ENCODE measurements around the gene CHSY3.

CHSY3 gene

DNA sequence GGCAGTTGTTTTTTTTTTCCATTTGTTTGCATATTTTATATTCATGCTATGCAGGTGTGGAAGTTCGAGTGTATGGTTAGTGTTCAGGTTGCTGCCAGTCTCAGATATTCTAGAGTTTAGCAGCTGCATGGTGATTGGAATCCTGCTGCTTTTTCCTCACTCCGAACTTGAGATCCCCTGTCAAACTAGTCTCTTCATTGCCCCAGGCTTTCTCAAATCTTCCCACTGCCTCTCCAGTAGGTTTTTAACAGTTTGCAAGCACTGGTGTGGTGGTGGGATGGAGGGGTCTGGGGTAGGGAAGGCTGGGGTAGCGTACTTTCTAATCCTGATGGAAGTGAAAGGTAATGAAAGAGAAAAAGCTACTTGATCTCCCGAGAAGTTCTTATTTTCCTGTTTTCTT is 112.9 kb downstream of the CHSY3 start:
- no peaks in the 10 kb centered on the region for H3K4me1 ChIP-seq (ENCODE audit: low read depth, poor library complexity, severe bottlenecking)
- H3K27ac ChIP-seq = no peak overlapping the region
- TF ChIP-seq CTCF (conservative IDR thresholded peaks at IDR 0.05; ENCODE audit: low read depth, low read length) = no peak
- no peak overlapping the region for H3K9ac ChIP-seq
- H3K4me2 ChIP-seq = no peak overlapping the region
- no peaks in the 10 kb centered on the region for H4K20me1 ChIP-seq (ENCODE audit: insufficient read depth)
- no peaks in the 10 kb centered on the region for H3K36me3 ChIP-seq (ENCODE audit: insufficient read depth)
- H3K4me3 ChIP-seq (IDR thresholded peaks at IDR 0.05; ENCODE audit: insufficient read depth, low read depth, low read length) = no peak overlapping the region
- no peak overlapping the region for H2AFZ ChIP-seq (ENCODE audit: low read depth)
- no peaks in the 10 kb centered on the region for H3K27me3 ChIP-seq (ENCODE audit: insufficient read depth, low read depth)
- no peaks in the 10 kb centered on the region for H3K79me2 ChIP-seq (ENCODE audit: insufficient read depth, low read depth)

GRCh38 chr5:130018641-130019040 is 114.4 kb downstream of the CHSY3 start:
- TF ChIP-seq CTCF (conservative IDR thresholded peaks at IDR 0.05; ENCODE audit: low read depth, low read length) = no peak
- H3K4me2 ChIP-seq = no peak overlapping the region
- no peak overlapping the region for H3K4me3 ChIP-seq (IDR thresholded peaks at IDR 0.05; ENCODE audit: insufficient read depth, low read depth, low read length)
- H3K36me3 ChIP-seq (ENCODE audit: insufficient read depth) = no peaks in the 10 kb centered on the region
- H3K9ac ChIP-seq = no peak overlapping the region
- H4K20me1 ChIP-seq (ENCODE audit: insufficient read depth) = no peaks in the 10 kb centered on the region
- H3K4me1 ChIP-seq (ENCODE audit: low read depth, poor library complexity, severe bottlenecking) = no peaks in the 10 kb centered on the region
- no peaks in the 10 kb centered on the region for H3K27me3 ChIP-seq (ENCODE audit: insufficient read depth, low read depth)
- H3K79me2 ChIP-seq (ENCODE audit: insufficient read depth, low read depth) = no peaks in the 10 kb centered on the region
- H3K27ac ChIP-seq = no peak overlapping the region
- H2AFZ ChIP-seq (ENCODE audit: low read depth) = no peak overlapping the region

DNA sequence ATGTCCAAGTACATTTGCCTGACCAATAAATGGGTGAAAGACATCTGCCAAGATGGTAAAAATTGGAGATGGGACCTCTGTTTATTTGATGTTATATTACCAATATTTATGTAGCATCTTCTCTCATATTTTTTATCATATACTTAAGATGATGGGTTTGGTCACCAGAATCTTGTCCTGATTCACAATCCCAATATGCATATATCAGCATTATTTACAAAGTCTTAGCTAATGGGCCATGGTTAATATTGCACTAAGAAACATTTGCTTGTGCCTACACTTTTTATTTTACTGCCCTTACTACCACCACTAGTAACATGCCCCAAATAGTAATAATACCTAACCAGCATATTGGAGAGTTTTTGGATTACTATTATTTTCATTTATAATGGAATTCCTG is 116.7 kb downstream of the CHSY3 start:
- no peaks in the 10 kb centered on the region for H3K4me1 ChIP-seq (ENCODE audit: low read depth, poor library complexity, severe bottlenecking)
- H3K27ac ChIP-seq = no peak overlapping the region
- TF ChIP-seq CTCF (conservative IDR thresholded peaks at IDR 0.05; ENCODE audit: low read depth, low read length) = no peak

DNA sequence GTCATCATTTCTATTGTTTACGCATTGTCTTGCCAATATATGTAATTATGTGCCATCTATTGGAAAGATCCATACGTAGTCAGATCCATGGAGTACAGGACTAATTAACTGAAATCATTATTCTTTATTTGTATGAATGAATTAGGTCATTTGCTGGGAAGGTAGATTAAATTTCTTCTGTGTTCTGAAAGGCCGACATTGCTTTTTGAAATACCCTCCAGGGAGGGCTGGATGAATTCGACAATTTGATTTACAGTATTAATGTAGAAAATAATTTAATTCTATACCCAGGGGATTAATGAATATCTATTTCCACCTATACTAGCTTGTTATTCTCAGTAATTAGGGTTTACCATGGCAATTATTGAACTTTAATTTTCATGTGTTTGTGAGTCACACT is 117.6 kb downstream of the CHSY3 start:
- H3K79me2 ChIP-seq (ENCODE audit: insufficient read depth, low read depth) = no peaks in the 10 kb centered on the region
- H3K4me3 ChIP-seq (IDR thresholded peaks at IDR 0.05; ENCODE audit: insufficient read depth, low read depth, low read length) = no peak overlapping the region
- no peaks in the 10 kb centered on the region for H4K20me1 ChIP-seq (ENCODE audit: insufficient read depth)
- TF ChIP-seq CTCF (conservative IDR thresholded peaks at IDR 0.05; ENCODE audit: low read depth, low read length) = no peak
- no peak overlapping the region for H3K4me2 ChIP-seq
- no peak overlapping the region for H3K9ac ChIP-seq
- H3K27ac ChIP-seq = no peak overlapping the region
- no peaks in the 10 kb centered on the region for H3K27me3 ChIP-seq (ENCODE audit: insufficient read depth, low read depth)
- no peaks in the 10 kb centered on the region for H3K36me3 ChIP-seq (ENCODE audit: insufficient read depth)
- no peaks in the 10 kb centered on the region for H3K4me1 ChIP-seq (ENCODE audit: low read depth, poor library complexity, severe bottlenecking)
- H2AFZ ChIP-seq (ENCODE audit: low read depth) = no peak overlapping the region

More for the DNA sequence above, 116.7 kb downstream of the CHSY3 start:
- Histone ChIP-seq H3K27me3 (ENCODE audit: insufficient read depth, low read depth) (no peaks in the 10 kb centered on the region), H3K9ac (no peak overlapping the region), H4K20me1 (ENCODE audit: insufficient read depth) (no peaks in the 10 kb centered on the region), H3K4me3 (IDR thresholded peaks at IDR 0.05; ENCODE audit: insufficient read depth, low read depth, low read length) (no peak overlapping the region), H3K79me2 (ENCODE audit: insufficient read depth, low read depth) (no peaks in the 10 kb centered on the region), H3K36me3 (ENCODE audit: insufficient read depth) (no peaks in the 10 kb centered on the region), H2AFZ (ENCODE audit: low read depth) (no peak overlapping the region), H3K4me2 (no peak overlapping the region)

- no peak for TF ChIP-seq CTCF (conservative IDR thresholded peaks at IDR 0.05; ENCODE audit: low read depth, low read length)
- Histone ChIP-seq H3K9ac (no peak overlapping the region), H3K27me3 (ENCODE audit: insufficient read depth, low read depth) (no peaks in the 10 kb centered on the region), H3K79me2 (ENCODE audit: insufficient read depth, low read depth) (no peaks in the 10 kb centered on the region), H3K36me3 (ENCODE audit: insufficient read depth) (no peaks in the 10 kb centered on the region), H3K4me2 (no peak overlapping the region), H3K4me3 (IDR thresholded peaks at IDR 0.05; ENCODE audit: insufficient read depth, low read depth, low read length) (no peak overlapping the region), H4K20me1 (ENCODE audit: insufficient read depth) (no peaks in the 10 kb centered on the region), H3K27ac (no peak overlapping the region), H3K4me1 (ENCODE audit: low read depth, poor library complexity, severe bottlenecking) (no peaks in the 10 kb centered on the region), H2AFZ (ENCODE audit: low read depth) (no peak overlapping the region)
Observed at GRCh38 chr5:130023604-130024003, 119.3 kb downstream of the CHSY3 start.

Data from KMS-11 (cell line).